Rectal smooth muscle tissue (tissue), 1 donor: ENCODE results near the gene FCGR3A.

ENCODE experiments used
- H3K27ac ChIP-seq: one replicate; pipeline ENCODE4 v1.7.0; 2013; ENCODE audit warnings: low read depth, low read length, inconsistent platforms
- H3K27me3 ChIP-seq: one replicate; pipeline ENCODE4 v1.7.0; 2013; ENCODE audit warnings: low read length; ENCODE audit not compliant: control insufficient read depth, insufficient read depth
- H3K36me3 ChIP-seq: one replicate; pipeline ENCODE4 v1.7.0; 2013; ENCODE audit warnings: low read length; ENCODE audit not compliant: control insufficient read depth, insufficient read depth
- H3K4me1 ChIP-seq: one replicate; pipeline ENCODE4 v1.7.0; 2013; ENCODE audit warnings: low read length; ENCODE audit not compliant: control insufficient read depth, insufficient read depth
- H3K4me3 ChIP-seq: one replicate; pipeline ENCODE4 v1.7.0; 2013; ENCODE audit warnings: low read length
- H3K9ac ChIP-seq: one replicate; pipeline ENCODE4 v1.7.0; 2013; ENCODE audit warnings: low read length

Gene FCGR3A

DNA sequence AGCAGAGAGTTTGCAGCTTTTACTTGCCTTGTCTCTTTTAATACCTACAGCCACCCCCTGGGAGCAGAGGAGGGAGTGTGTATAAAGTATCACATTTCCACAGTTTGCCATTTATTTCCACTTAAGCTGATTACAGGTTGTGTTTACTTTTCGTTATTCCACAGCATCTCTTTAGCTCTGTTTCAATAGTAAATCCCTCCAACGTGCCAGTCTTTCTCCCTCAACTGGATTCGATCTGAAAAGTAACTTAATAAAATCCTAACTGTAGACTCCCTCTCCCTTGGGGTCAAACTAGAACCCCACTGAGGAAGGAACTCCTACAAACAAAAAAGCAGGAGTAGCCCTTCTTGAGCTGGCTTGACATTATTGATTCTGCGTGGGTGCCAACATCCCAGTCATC is 47.4 kb downstream of the FCGR3A start:
- Histone ChIP-seq H3K27me3 (peaks cover 2% of the 10 kb centered on the region), H3K4me1 (no peaks in the 10 kb centered on the region), H3K9ac (no peak overlapping the region)

DNA sequence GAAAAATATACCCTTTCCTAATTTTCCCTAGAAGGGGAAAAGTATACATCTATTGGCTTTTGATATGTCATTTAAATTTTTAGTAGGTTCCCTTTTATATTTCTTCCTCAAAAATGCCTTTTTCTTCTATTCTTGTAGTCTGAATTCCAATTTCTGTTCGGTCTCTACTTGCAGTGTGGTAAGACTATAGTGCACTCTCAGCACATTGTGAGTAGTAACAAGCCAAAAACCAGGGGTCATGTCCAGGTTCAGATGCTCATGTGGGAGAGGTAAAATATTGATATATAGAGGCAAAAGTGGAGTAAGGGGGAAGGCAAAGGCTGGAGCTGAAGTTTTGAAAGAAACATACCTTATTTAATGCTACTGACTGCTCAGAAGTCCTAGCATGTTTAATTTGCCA is 48.4 kb downstream of the FCGR3A start:
- H3K4me1 ChIP-seq, result no peaks in the 10 kb centered on the region
- H3K27ac ChIP-seq, result no peak overlapping the region
- H3K9ac ChIP-seq, result no peak overlapping the region
- peaks cover 2% of the 10 kb centered on the region for H3K27me3 ChIP-seq
- no peaks in the 10 kb centered on the region for H3K36me3 ChIP-seq
- H3K4me3 ChIP-seq, result no peak overlapping the region

More for the DNA sequence above, 47.4 kb downstream of the FCGR3A start:
- Histone ChIP-seq H3K36me3 (no peaks in the 10 kb centered on the region), H3K27ac (no peak overlapping the region), H3K4me3 (no peak overlapping the region)

DNA sequence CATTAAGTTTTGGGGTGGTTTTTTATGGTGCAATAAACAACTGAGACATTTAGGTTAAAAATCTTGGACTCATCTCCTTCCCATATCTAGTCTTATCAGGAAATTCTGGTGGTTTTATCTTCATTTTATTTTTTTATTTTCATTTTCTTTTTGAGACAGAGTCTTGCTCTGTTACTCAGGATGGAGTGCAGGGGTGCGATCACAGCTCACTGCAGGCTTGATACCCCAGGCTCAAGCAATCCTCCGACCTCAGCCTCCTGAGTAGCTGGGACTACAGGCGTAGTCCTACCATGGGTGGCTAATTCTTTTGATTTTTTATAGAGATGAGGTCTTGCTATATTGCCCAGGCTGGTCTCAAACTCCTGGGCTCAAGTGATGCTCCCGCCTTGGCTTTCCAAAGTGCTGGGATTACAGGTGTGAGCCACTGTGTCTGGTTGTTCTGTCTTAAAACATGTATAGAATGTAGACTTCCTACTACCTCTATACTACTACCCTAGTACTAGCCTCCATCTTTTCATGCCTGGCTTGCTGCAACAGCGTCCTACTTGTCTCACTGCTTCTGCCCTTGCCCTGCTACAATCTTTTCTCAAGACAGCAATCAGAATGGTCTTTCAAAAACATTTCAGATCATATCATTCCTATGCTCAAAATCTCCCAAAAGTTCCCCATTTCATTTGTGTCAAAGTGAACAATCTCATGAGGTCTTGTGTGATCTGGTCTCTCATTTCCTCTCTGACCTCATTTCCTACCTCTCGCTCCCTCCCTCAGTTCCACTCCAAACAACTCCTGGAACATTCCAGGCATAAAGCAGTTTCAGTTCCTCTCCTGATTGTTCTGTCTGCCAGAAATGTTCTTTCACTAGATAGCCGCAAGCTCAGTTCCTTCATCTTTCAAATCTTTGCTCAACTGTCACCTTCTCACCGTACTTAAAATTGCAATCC is 50.2 kb downstream of the FCGR3A start:
- H3K27ac ChIP-seq, result no peak overlapping the region
- no peak overlapping the region for H3K9ac ChIP-seq
- no peaks in the 10 kb centered on the region for H3K36me3 ChIP-seq
- no peak overlapping the region for H3K4me3 ChIP-seq
- peaks cover 2% of the 10 kb centered on the region for H3K27me3 ChIP-seq
- no peaks in the 10 kb centered on the region for H3K4me1 ChIP-seq

DNA sequence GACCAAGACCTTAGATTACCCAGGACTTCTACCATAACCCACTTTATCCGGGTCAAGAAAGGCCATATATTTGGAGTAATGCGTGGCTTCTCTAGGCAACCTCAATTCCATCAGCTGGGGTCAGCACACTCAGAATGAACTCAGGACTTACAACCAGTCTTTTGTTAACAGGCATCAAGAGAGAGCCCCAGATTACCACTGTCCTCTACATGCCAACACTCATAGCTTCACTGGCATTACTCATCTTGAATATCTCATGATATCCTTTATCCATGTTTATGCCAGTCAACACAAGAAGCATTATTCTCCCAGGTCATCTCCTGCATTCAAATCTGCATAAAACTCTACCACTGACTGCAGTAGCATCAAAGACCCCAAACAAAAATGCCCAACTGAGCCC is 51.0 kb downstream of the FCGR3A start:
- H3K27ac ChIP-seq, result no peak overlapping the region
- H3K4me3 ChIP-seq, result no peak overlapping the region
- H3K36me3 ChIP-seq, result no peaks in the 10 kb centered on the region
- no peaks in the 10 kb centered on the region for H3K4me1 ChIP-seq
- peaks cover 1% of the 10 kb centered on the region for H3K27me3 ChIP-seq
- no peak overlapping the region for H3K9ac ChIP-seq

DNA sequence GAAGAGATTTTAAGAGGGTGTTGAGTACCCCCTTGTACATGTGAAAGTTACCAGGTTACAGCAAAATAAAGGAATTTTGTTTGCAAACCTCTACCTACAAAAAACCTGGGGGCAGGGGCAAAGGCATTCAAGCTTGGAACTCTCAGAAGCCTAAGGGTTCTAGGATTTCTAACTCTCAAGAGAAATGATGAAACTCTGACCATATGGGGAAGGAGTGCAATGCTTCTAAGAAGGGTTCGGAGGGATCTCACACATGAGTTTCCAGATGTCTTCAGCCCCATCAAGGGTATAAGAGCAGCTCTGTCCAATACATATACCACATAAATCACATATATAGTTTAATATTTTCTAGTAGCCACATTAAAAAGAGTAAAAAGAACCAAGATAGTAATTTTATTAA is 51.7 kb downstream of the FCGR3A start:
- no peak overlapping the region for H3K9ac ChIP-seq
- no peaks in the 10 kb centered on the region for H3K36me3 ChIP-seq
- H3K27me3 ChIP-seq, result no peaks in the 10 kb centered on the region
- H3K4me3 ChIP-seq, result no peak overlapping the region
- no peaks in the 10 kb centered on the region for H3K4me1 ChIP-seq
- H3K27ac ChIP-seq, result no peak overlapping the region

DNA sequence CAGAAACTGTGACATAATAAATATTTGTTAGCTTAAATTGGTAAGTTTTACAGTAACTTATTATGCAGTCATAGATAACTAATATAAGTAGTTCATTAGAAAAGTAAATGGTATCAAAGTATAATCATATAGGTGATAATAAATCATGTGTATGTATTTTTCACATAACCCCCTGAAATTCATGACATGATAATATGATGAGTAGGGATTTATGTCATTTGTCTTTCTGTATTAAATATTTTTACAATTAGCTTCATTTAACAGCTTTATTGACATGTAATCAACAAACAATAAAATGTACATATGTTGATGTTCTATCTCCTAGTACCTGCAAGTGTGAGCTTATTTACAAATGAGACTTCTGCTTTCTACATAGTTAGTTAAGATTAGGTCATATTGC is 54.1 kb downstream of the FCGR3A start:
- no peak overlapping the region for H3K27ac ChIP-seq
- H3K9ac ChIP-seq, result no peak overlapping the region
- H3K4me3 ChIP-seq, result no peak overlapping the region
- H3K36me3 ChIP-seq, result no peaks in the 10 kb centered on the region
- H3K4me1 ChIP-seq, result no peaks in the 10 kb centered on the region
- H3K27me3 ChIP-seq, result peaks cover 6% of the 10 kb centered on the region

DNA sequence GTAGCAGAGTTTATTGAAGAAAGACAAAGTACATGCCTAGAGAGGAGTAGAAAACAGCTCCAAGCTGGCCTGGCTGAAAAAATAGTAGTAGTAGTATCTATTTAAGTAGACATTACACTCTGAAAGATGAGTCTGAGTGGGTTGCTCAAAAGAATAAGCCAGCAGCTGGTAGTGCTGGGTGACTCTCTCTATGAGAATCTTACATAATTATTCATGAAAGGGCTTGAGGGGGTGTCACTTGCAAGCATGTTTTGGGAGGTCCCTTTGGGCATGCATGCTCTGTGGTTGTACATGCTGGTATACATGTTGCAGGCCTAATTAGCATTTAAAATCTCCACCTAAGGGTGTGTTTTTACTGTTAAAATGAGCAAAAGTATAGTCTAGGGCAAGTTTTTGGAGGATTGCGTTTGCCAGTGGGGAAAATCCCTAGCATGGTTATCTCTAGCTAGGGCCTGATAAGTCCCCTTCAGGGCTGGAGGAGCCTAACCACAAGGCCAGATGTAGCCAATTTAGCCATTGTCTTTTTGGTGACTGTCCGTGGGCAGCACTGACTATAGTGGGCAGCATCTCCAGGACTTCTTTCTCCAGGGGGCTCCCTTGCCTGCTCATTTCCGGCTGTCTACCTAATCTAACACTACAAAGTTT is 55.4 kb downstream of the FCGR3A start:
- Histone ChIP-seq H3K4me1 (no peaks in the 10 kb centered on the region), H3K27me3 (peaks cover 6% of the 10 kb centered on the region), H3K4me3 (no peak overlapping the region), H3K9ac (no peak overlapping the region), H3K36me3 (no peaks in the 10 kb centered on the region), H3K27ac (no peak overlapping the region)

DNA sequence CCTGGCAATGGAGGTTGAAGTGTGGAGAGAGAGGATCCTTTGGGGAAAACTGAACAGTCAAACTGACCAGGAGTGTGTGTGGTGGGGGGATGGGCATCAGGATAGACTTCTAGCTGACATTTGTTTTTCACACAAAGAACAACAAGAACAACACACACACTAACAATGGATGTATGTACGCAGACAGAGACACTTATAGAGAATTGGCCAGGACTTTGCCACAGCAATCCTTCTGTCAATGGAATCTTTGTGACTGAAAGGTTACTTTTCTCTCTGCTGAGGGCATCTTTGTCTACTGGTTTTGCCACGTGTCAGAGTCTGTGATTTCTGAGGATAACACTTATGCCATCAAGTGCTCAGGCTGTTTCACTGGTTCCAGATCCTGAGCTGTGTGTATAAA is 56.8 kb downstream of the FCGR3A start:
- peaks cover 6% of the 10 kb centered on the region for H3K27me3 ChIP-seq
- H3K27ac ChIP-seq, result no peak overlapping the region
- H3K9ac ChIP-seq, result no peak overlapping the region
- no peaks in the 10 kb centered on the region for H3K4me1 ChIP-seq
- H3K36me3 ChIP-seq, result no peaks in the 10 kb centered on the region
- H3K4me3 ChIP-seq, result no peak overlapping the region
